Upper lobe of right lung (tissue), 1 donor: ENCODE data around the gene FMN1. TPM values are rescaled to one million over a fixed set of nuclear protein-coding genes. Genes with fewer than 3 reads are reported as not detected.

ENCODE experiments used
- ATAC-seq: fragments of 200-7000 bp; cut with Tn5 transposase; one replicate; pipeline ENCODE4 v1.9.1; 2020; ENCODE audit warnings: mild to moderate bottlenecking, moderate library complexity
- DNase-seq: peaks from one replicate; pipeline ENCODE4 v3.0.0-alpha.2; 2020
- H3K27ac ChIP-seq: fragments of 200-600 bp; one replicate; pipeline ENCODE4 v1.8.0; 2022
- H3K27me3 ChIP-seq: fragments of 200-600 bp; one replicate; pipeline ENCODE4 v1.8.0; 2022; ENCODE audit warnings: mild to moderate bottlenecking
- H3K36me3 ChIP-seq: fragments of 200-600 bp; one replicate; pipeline ENCODE4 v1.8.0; 2022
- H3K4me1 ChIP-seq: fragments of 200-600 bp; one replicate; pipeline ENCODE4 v1.8.0; 2022
- H3K4me3 ChIP-seq: fragments of 200-600 bp; one replicate; pipeline ENCODE4 v1.8.0; 2022; ENCODE audit warnings: mild to moderate bottlenecking
- H3K9me3 ChIP-seq: fragments of 200-600 bp; one replicate; pipeline ENCODE4 v1.8.0; 2022
- intact Hi-C: fragments of 100-400 bp; cut with DNase I; formaldehyde crosslinking; loops from one replicate; pipeline ENCODE4 v1.11.0; 2022
- total RNA-seq: library from RNA; stranded (reverse); fragmentation: NEBNext Ultra II Directional; extraction: Animal tissue kit (Norgen Biotek cat#: 25700); gene quantifications from one replicate; pipeline ENCODE4 v1.2.1, GENCODE V29; 2021
- TF ChIP-seq, protein P1 (sequence below): fragments of 200-600 bp; IDR thresholded peaks from one replicate; pipeline ENCODE4 v1.8.0; 2022; ENCODE audit warnings: antibody characterized with exemption
- donor health status: DM: no; HTN: yes; CAD: no; lungs with severe emphysema.

The FMN1 gene
- total RNA-seq, 1 donor from 2014 or later = 33.5 TPM

DNA sequence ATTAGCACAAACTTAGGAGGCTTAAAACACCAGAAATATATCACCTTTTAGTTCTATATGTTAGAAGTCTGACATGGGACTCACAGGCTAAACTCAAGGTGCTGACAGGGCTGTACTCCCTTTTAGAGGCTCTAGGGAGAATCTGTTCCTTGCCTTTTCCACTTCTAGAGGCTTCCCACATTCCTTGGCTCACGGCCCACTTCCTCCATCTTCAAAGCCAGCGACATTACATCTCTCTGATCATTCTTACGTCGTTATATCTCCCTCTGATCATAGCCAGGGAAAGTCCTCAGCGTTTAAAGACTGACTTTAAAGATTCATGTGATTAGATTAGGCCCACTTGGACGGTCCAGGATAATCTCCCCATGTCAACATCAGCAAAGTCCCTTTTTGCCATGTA, 310.4 kb downstream of the FMN1 start:
- Histone ChIP-seq H3K27me3 (no peaks in the 10 kb centered on the region), H3K36me3 (no peaks in the 10 kb centered on the region), H3K4me3 (no peak overlapping the region), H3K27ac (no peak overlapping the region), H3K4me1 (peaks cover 4% of the 10 kb centered on the region), H3K9me3 (no peaks in the 10 kb centered on the region)
- peak; percentile 30 for ATAC-seq
- TF ChIP-seq, protein P1, sequence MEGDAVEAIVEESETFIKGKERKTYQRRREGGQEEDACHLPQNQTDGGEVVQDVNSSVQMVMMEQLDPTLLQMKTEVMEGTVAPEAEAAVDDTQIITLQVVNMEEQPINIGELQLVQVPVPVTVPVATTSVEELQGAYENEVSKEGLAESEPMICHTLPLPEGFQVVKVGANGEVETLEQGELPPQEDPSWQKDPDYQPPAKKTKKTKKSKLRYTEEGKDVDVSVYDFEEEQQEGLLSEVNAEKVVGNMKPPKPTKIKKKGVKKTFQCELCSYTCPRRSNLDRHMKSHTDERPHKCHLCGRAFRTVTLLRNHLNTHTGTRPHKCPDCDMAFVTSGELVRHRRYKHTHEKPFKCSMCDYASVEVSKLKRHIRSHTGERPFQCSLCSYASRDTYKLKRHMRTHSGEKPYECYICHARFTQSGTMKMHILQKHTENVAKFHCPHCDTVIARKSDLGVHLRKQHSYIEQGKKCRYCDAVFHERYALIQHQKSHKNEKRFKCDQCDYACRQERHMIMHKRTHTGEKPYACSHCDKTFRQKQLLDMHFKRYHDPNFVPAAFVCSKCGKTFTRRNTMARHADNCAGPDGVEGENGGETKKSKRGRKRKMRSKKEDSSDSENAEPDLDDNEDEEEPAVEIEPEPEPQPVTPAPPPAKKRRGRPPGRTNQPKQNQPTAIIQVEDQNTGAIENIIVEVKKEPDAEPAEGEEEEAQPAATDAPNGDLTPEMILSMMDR = no peak
- no peak for DNase-seq
- intact Hi-C loops = no loop called here

DNA sequence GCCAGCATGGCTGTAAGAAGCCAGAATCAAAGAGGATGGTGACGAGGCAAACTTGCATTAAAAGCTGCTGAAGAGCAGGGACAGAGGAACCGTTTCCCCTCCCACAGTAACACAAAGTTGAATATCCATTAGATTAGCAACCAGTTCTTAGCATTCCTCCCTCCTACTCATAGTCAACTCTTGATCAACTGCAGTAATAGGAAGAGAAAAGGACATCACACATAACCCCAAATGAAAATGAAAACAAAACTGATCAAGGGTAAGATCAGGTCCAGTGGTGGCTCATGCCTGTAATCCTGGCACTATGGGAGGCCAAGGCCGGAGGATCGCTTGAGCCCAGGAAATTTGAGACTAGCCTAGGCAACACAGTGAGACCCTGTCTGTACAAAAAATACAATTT, 311.6 kb downstream of the FMN1 start:
- no peaks in the 10 kb centered on the region for H3K9me3 ChIP-seq
- ATAC-seq (no peak), DNase-seq (no peak)
- H3K4me1 ChIP-seq = peaks cover 4% of the 10 kb centered on the region
- H3K27ac ChIP-seq = no peak overlapping the region
- no peaks in the 10 kb centered on the region for H3K27me3 ChIP-seq
- intact Hi-C loops = no loop called here
- H3K4me3 ChIP-seq = no peak overlapping the region
- no peaks in the 10 kb centered on the region for H3K36me3 ChIP-seq
- TF ChIP-seq, protein P1 = no peak

DNA sequence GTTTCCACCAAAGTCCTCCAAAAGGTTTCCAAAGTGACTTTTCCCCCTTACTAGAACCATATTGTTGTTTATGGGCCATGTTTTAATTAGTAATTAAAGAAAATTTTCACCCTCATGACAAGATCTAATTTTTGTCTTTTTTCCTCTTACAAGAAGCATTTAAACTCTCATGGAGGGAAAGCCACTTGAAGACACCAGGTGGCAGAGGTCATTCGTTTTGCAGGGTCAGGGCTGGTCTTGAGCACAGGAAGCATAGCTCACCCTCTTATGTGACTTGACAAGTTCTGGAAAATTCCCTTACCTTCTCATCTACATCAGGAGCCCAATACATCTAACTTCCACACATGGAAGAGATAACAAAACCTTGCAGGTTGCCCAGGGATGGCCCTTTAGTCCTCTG, 313.0 kb downstream of the FMN1 start:
- Histone ChIP-seq H3K27ac (no peak overlapping the region), H3K27me3 (no peaks in the 10 kb centered on the region), H3K9me3 (no peaks in the 10 kb centered on the region), H3K4me3 (no peak overlapping the region), H3K4me1 (peaks cover 2% of the 10 kb centered on the region), H3K36me3 (no peaks in the 10 kb centered on the region)
- TF ChIP-seq, protein P1 = no peak
- intact Hi-C loops = no loop called here
- DNase-seq (no peak), ATAC-seq (no peak)

DNA sequence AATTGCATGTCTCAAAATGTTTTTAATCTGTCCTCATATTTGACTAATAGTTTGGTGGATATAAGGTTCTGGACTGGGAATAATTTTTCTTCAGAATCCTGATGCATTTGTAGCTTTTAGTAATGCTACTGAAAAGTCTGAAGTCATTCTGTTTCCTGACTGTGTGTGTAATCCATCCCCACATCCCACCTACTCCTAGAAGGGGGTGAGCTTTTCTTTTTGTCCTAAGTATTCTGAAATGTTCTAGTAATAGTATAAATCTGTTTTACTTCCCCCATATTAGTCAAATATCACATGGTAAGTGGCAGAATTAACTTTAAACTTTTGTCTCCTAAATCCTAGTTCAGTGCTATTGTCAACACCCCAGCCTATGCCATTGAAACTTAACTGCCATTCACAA, 313.9 kb downstream of the FMN1 start:
- Histone ChIP-seq H3K9me3 (no peaks in the 10 kb centered on the region), H3K27ac (no peak overlapping the region), H3K4me3 (no peak overlapping the region), H3K27me3 (no peaks in the 10 kb centered on the region), H3K4me1 (no peaks in the 10 kb centered on the region), H3K36me3 (no peaks in the 10 kb centered on the region)
- ATAC-seq (no peak), DNase-seq (no peak)
- TF ChIP-seq, protein P1 = no peak
- intact Hi-C loops = no loop called here

DNA sequence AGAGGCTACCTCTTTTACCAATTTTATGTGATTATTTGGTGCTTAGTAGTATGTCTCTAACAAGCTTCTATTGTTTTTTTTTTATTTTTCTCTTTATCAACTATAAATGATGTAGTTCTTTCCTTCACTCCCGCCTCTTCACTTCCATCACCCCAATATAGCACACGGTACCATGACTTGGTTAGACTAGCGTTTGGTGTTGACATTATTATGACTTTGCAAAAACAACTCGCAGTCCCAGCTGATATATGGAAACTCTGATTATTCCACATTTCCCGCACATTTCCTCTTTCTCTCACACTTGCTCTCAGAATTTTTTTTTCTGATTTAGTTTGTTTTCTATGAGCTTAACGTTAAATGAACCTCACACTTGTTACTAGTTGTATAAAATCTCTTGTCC, 314.5 kb downstream of the FMN1 start:
- ATAC-seq = no peak
- intact Hi-C loops = no loop called here
- Histone ChIP-seq H3K36me3 (no peaks in the 10 kb centered on the region), H3K27me3 (no peaks in the 10 kb centered on the region), H3K4me3 (no peak overlapping the region), H3K27ac (no peak overlapping the region), H3K9me3 (no peaks in the 10 kb centered on the region), H3K4me1 (no peaks in the 10 kb centered on the region)
- no peak for DNase-seq
- TF ChIP-seq, protein P1 = no peak
